8988T (cell line): Measurements from ENCODE around the gene LRRC4C.
"Not testable (repeated sequence)": the region's sequence is repeated elsewhere in the genome, so short reads cannot be mapped to it uniquely, and the experiment has no call there.

Experiments used
- DNase-seq: peaks from one replicate; pipeline ENCODE4 v3.0.0; 2011

Gene LRRC4C

GRCh38 chr11:41003339-41004282 is 455.8 kb downstream of the LRRC4C start:
- no peak for DNase-seq

DNA sequence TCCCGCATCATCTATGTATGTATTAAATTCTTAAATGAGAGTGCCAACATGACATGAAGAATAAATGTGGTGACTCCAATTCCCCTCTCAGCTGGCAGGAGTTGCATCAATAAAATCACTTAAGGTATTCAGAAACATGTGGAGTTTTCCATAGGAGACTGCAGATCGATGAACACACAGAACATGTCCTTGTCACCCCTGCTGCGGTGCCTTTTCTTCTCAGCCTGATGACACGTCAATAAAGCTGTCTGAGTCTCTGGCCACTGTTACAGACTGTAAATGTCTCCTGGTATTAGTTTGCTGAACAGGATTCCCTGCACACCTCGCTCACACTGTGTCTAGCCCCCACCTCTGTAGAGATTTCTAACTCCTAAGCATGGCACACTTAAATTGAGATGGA is 460.5 kb downstream of the LRRC4C start:
- no peak for DNase-seq

GRCh38 chr11:40987776-40988435 is 471.5 kb downstream of the LRRC4C start:
- DNase-seq = no peak

DNA sequence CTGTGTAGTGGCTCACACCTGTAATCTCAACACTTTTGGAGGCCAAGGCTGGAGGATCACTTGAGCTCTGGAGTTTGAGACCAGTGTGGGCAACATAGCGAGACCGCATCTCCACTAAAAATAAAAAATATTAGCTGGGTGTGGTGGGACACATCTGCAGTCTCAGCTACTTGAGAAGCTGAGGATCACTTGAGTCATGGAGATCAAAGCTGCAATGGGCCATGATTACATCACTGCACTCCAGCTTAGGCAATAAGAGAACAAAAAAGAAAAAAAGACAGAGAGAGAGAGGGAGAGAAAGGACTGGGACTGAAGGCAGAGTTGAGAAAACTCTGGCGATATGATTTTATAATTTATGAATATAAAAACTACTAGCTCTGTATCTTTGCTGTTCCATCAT is 473.1 kb downstream of the LRRC4C start:
- no peak for DNase-seq

DNA sequence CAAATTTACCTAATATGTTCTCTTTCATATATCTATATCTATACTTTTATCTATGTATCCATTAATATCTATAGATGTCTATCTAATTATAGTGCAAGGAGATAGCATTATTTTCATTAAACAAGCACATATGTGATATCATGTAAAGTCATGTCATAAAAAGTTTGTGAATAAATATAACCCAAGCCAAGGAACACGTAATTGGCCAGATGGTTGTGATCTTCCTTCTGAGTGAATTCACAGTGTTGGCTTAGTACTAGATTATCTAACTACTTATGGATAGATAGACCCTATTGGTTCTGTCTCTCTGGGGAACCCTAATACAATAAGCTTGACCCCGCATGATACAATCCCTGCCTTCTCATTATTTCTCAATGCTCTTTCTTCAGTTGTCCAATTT is 484.4 kb downstream of the LRRC4C start:
- DNase-seq = no peak

DNA sequence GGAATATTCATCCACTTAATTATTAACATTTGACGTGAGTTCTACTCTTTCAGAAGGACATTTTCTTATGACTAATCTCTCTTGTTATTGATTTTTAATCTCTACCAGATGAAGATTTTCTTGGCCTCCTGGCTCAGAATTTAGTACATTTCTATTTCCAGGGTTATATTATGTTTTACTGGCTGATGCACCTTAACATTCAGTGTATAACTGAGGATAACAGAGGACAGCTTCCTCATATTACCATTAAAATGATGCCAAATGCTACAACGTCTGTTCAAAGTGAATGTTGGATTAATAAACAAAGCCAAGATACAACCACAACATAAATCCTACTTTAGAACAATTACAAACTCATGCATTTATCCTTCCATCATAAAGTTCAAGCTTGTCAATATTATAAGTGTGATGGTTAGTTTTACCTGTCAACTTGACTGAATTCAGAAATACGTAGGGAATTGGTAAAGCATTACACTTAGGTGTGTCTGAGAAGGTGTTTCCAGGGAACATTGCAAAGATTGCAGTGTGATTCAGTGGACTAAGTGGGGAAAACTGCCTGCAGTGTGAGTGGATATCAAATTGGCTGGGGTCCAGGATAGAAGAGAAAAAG is 485.2 kb downstream of the LRRC4C start:
- DNase-seq = no peak

- DNase-seq = no peak
These were observed 500.7 kb downstream of the LRRC4C start for GRCh38 chr11:40958707-40959106.

GRCh38 chr11:40952479-40952878 is 507.0 kb downstream of the LRRC4C start:
- DNase-seq = no peak

- DNase-seq = no peak
These were observed 521.5 kb downstream of the LRRC4C start for GRCh38 chr11:40938002-40938401.

GRCh38 chr11:40924915-40925314 is 534.5 kb downstream of the LRRC4C start:
- no peak for DNase-seq

GRCh38 chr11:40921246-40921645 is 538.2 kb downstream of the LRRC4C start:
- DNase-seq = no peak

DNA sequence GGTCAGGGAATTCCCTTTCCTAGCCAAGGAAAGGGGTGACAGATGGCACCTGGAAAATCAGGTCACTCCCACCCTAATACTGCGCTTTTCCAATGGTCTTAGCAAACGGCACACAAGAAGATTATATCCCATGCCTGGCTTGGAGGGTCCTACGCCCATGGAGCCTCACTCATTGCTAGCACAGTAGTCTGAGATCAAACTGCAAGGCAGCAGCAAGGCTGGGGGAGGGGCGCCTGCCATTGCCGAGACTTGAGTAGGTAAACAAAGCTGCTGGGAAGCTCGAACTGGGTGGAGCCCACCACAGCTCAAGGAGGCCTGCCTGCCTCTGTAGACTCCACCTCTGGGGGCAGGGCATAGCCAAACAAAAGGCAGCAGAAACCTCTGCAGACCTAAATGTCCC is 548.7 kb downstream of the LRRC4C start:
- not testable (repeated sequence) for DNase-seq

DNA sequence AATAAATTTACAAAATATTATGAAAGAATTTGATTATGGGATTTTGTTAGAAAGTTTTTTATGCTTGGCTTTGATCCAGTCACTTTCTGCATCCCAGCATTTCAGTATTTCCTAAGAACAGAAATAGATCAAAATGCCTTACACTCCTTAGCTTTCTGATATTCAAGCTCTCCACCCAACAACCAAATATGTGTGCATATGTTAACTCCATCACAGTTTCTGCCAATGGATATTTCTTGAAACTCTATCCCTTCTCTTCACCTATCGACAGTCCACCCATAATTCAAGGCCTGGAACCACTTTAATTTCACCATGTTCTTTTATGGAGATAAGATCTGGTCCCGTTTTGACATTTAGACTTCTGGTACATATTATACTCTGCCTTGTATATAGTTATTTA is 565.0 kb downstream of the LRRC4C start:
- no peak for DNase-seq

GRCh38 chr11:40885250-40885954 is 574.0 kb downstream of the LRRC4C start:
- no peak for DNase-seq

GRCh38 chr11:40882301-40882700 is 577.2 kb downstream of the LRRC4C start:
- DNase-seq = no peak

GRCh38 chr11:40879911-40880310 is 579.5 kb downstream of the LRRC4C start:
- DNase-seq = no peak

DNA sequence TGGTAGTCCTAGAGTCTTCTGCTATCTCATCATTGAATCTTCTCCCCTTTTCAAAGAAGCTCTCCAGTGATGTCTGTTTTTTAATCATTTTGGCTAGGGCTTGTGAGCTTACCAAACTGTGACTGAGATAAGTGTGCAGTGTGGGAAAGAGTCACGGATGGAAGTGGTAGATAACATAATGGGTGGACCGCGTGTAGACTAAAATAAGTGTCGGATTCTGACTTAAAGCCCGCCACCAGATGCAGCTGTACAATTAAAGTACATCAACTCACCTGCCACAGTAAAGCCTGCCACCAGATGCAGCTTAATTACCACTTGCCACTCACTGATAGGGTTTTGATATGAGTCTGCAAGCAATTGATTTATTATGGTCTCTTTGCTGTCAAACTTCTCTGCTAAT is 581.5 kb downstream of the LRRC4C start:
- DNase-seq = no peak

DNA sequence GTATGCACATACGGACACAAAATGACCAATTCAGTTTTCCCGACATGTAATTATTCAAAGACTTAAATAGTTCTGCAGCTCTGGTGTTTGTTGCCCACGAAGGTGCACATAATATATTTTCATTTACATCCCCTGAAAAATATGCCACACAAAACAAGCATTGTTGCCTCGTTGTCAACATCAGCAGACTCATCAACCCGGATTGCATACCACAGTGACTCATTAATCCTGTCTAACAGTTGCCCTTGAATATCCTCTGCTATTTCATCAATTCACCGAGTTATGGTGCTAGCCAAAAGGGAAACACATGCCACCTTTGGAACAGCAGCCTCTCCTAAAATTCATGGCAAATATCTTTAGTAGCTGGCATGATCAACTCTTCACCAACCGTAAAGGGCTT is 582.2 kb downstream of the LRRC4C start:
- DNase-seq = no peak

DNA sequence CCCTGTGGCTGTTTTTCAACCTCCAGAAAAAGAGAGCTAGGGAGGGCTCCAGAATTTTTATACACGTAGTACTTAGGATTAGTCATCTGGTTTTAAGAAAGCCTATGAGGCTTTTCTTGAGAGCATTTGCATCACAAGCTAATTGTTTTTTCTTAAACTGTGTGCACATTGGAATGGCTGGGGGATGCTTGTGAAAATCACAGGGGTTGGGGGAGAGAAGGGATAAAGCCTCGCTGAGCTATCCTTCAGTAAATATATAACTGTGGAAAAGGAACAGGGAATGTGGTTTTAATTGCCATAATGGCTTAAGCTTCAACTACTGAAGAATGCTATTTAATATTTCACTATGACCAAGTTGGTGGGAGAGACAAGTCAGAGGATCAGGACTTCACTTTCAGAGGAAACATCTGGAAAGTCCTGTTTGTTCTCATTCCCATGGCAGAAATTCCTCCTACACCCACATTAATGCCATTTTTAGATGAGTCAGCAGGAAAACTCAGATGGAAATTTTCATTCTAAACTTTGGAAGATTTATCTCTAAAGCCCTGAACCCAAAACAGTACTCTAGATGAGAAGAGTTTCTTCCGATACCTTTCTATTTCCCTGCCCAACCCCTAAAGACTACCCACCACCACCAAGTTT is 591.3 kb downstream of the LRRC4C start:
- DNase-seq = no peak

GRCh38 chr11:40857754-40858153 is 601.7 kb downstream of the LRRC4C start:
- DNase-seq = not testable (repeated sequence)

- DNase-seq = no peak
These were observed 616.6 kb downstream of the LRRC4C start for GRCh38 chr11:40842750-40843339.

GRCh38 chr11:40841231-40841630 is 618.2 kb downstream of the LRRC4C start:
- no peak for DNase-seq
